Thymus (tissue), 11 donors: ENCODE results near the gene NTM. TPM values are rescaled to one million over a fixed set of nuclear protein-coding genes. Genes with fewer than 3 reads are reported as not detected.

Experiments used
- DNase-seq, 9 donors: peaks; one replicate each; pipeline ENCODE4 v3.0.0-alpha.2; 2013; ENCODE audit warnings: low spot score in 9 of 9, low read depth in 6 of 9, missing footprints in 1 of 9
- H3K27ac ChIP-seq, 2 donors: one replicate each; pipeline ENCODE4 v1.5.1; 2013; ENCODE audit warnings: control low read depth in 1 of 2, low read depth in 1 of 2, low read length in 1 of 2, mild to moderate bottlenecking in 1 of 2, moderate library complexity in 1 of 2
- H3K27me3 ChIP-seq, 2 donors: one replicate each; pipeline ENCODE4 v1.5.1; 2013; ENCODE audit warnings: low read length in 1 of 2; ENCODE audit not compliant: control insufficient read depth in 2 of 2, insufficient read depth in 1 of 2
- H3K36me3 ChIP-seq, 2 donors: one replicate each; pipeline ENCODE4 v1.5.1; 2013; ENCODE audit warnings: low read length in 1 of 2, mild to moderate bottlenecking in 1 of 2, moderate library complexity in 1 of 2; ENCODE audit not compliant: control insufficient read depth in 2 of 2, insufficient read depth in 2 of 2
- H3K4me1 ChIP-seq, 2 donors: one replicate each; pipeline ENCODE4 v1.5.1; 2013; ENCODE audit warnings: low read length in 2 of 2; ENCODE audit not compliant: control insufficient read depth in 2 of 2, insufficient read depth in 2 of 2
- H3K4me3 ChIP-seq, 2 donors: one replicate each; pipeline ENCODE4 v1.5.1; 2013; ENCODE audit warnings: low read length in 2 of 2, control low read depth in 1 of 2, mild to moderate bottlenecking in 1 of 2
- H3K9me3 ChIP-seq, 2 donors: one replicate each; pipeline ENCODE4 v1.5.1; 2013; ENCODE audit warnings: low read length in 1 of 2, mild to moderate bottlenecking in 1 of 2; ENCODE audit not compliant: control insufficient read depth in 2 of 2, insufficient read depth in 1 of 2
- WGBS: extraction: QIAGEN DNeasy Blood & Tissue Kit; methylation state at CpG from one replicate; pipeline ENCODE4 v1.1.7; 2013; 5-methylcytosine and 5-hydroxymethylcytosine counted together
- polyA plus RNA-seq: library from polyadenylated mRNA; stranded (reverse); fragments of 200-250 nt; gene quantifications from one replicate; pipeline ENCODE4 v1.2.3, GENCODE V29; 2013
- total RNA-seq: library from RNA; stranded (reverse); fragments of 120-200 nt; gene quantifications from one replicate; pipeline ENCODE4 v1.2.4, GENCODE V29; 2013
- donor health status: healthy.

NTM gene
- total and polyA plus RNA-seq, 2 donors: 0.18 to 0.47 TPM

GRCh38 chr11:132264616-132265015, 894.2 kb downstream of the NTM start:
- DNase-seq: no peak
- H3K36me3 ChIP-seq: no peaks in the 10 kb centered on the region
- 94% methylated on average over 1 of the region's 1 CpG for WGBS
- no peaks in the 10 kb centered on the region for H3K27me3 ChIP-seq
- H3K4me1 ChIP-seq: no peaks in the 10 kb centered on the region
- H3K4me3 ChIP-seq: no peak overlapping the region
- H3K9me3 ChIP-seq: no peaks in the 10 kb centered on the region
- no peak overlapping the region for H3K27ac ChIP-seq

GRCh38 chr11:132278801-132279574, 908.6 kb downstream of the NTM start:
- no peaks in the 10 kb centered on the region for H3K9me3 ChIP-seq
- no peaks in the 10 kb centered on the region for H3K36me3 ChIP-seq
- WGBS: 65% methylated on average over 6 of the region's 6 CpGs
- H3K27ac ChIP-seq: no peak overlapping the region
- H3K27me3 ChIP-seq: no peaks in the 10 kb centered on the region
- H3K4me1 ChIP-seq: no peaks in the 10 kb centered on the region
- no peak for DNase-seq
- no peak overlapping the region for H3K4me3 ChIP-seq

GRCh38 chr11:132284048-132284447, 913.6 kb downstream of the NTM start:
- H3K36me3 ChIP-seq: no peaks in the 10 kb centered on the region
- H3K9me3 ChIP-seq: no peaks in the 10 kb centered on the region
- no peaks in the 10 kb centered on the region for H3K27me3 ChIP-seq
- DNase-seq: no peak
- H3K4me1 ChIP-seq: no peaks in the 10 kb centered on the region
- H3K4me3 ChIP-seq: no peak overlapping the region
- no peak overlapping the region for H3K27ac ChIP-seq
- 90% methylated on average over 4 of the region's 4 CpGs for WGBS

GRCh38 chr11:132284611-132285010, 914.2 kb downstream of the NTM start:
- no peak for DNase-seq
- H3K27me3 ChIP-seq: no peaks in the 10 kb centered on the region
- 95% methylated on average over 11 of the region's 11 CpGs for WGBS
- no peaks in the 10 kb centered on the region for H3K4me1 ChIP-seq
- H3K36me3 ChIP-seq: no peaks in the 10 kb centered on the region
- no peaks in the 10 kb centered on the region for H3K9me3 ChIP-seq
- no peak overlapping the region for H3K4me3 ChIP-seq
- no peak overlapping the region for H3K27ac ChIP-seq

GRCh38 chr11:132285631-132286030, 915.2 kb downstream of the NTM start:
- no peaks in the 10 kb centered on the region for H3K4me1 ChIP-seq
- H3K4me3 ChIP-seq: no peak overlapping the region
- H3K36me3 ChIP-seq: no peaks in the 10 kb centered on the region
- no peak overlapping the region for H3K27ac ChIP-seq
- H3K9me3 ChIP-seq: no peaks in the 10 kb centered on the region
- 95% methylated on average over 4 of the region's 4 CpGs for WGBS
- no peaks in the 10 kb centered on the region for H3K27me3 ChIP-seq
- DNase-seq: no peak

GRCh38 chr11:132286106-132286505, 915.7 kb downstream of the NTM start:
- Histone ChIP-seq H3K9me3 (no peaks in the 10 kb centered on the region), H3K27me3 (no peaks in the 10 kb centered on the region), H3K4me1 (no peaks in the 10 kb centered on the region), H3K36me3 (no peaks in the 10 kb centered on the region), H3K27ac (no peak overlapping the region), H3K4me3 (no peak overlapping the region)
- WGBS: 87% methylated on average over 3 of the region's 3 CpGs
- DNase-seq: no peak

GRCh38 chr11:132288036-132288435, 917.6 kb downstream of the NTM start:
- H3K4me1 ChIP-seq: no peaks in the 10 kb centered on the region
- no peaks in the 10 kb centered on the region for H3K9me3 ChIP-seq
- H3K36me3 ChIP-seq: no peaks in the 10 kb centered on the region
- H3K4me3 ChIP-seq: no peak overlapping the region
- WGBS: 90% methylated on average over 3 of the region's 3 CpGs
- no peaks in the 10 kb centered on the region for H3K27me3 ChIP-seq
- no peak for DNase-seq
- H3K27ac ChIP-seq: no peak overlapping the region

- H3K27me3 ChIP-seq: no peaks in the 10 kb centered on the region
- no peak overlapping the region for H3K27ac ChIP-seq
- whole genome bisulfite sequencing: 6% methylated on average over 6 of the region's 6 CpGs
- H3K9me3 ChIP-seq: no peaks in the 10 kb centered on the region
- DNase-seq: no peak
- no peak overlapping the region for H3K4me3 ChIP-seq
- H3K36me3 ChIP-seq: no peaks in the 10 kb centered on the region
- H3K4me1 ChIP-seq: no peaks in the 10 kb centered on the region
Observed at GRCh38 chr11:132289590-132290256, 919.3 kb downstream of the NTM start.

GRCh38 chr11:132293586-132293985, 923.2 kb downstream of the NTM start:
- 88% methylated on average over 4 of the region's 4 CpGs for WGBS
- Histone ChIP-seq H3K4me1 (no peaks in the 10 kb centered on the region), H3K36me3 (no peaks in the 10 kb centered on the region), H3K27ac (no peak overlapping the region), H3K9me3 (no peaks in the 10 kb centered on the region), H3K4me3 (no peak overlapping the region), H3K27me3 (no peaks in the 10 kb centered on the region)
- no peak for DNase-seq
